HG02763 (cell line): ENCODE results near the gene HINFP.
"Not testable (repeated sequence)": the region's sequence is repeated elsewhere in the genome, so short reads cannot be mapped to it uniquely, and the experiment has no call there.

Experiments
- ATAC-seq: cut with Tn5 transposase; IDR thresholded peaks from one replicate; pipeline ENCODE4 v1.9.1; 2021; ENCODE audit warnings: mild to moderate bottlenecking, moderate library complexity; ENCODE audit not compliant: unreplicated experiment

Gene HINFP

DNA sequence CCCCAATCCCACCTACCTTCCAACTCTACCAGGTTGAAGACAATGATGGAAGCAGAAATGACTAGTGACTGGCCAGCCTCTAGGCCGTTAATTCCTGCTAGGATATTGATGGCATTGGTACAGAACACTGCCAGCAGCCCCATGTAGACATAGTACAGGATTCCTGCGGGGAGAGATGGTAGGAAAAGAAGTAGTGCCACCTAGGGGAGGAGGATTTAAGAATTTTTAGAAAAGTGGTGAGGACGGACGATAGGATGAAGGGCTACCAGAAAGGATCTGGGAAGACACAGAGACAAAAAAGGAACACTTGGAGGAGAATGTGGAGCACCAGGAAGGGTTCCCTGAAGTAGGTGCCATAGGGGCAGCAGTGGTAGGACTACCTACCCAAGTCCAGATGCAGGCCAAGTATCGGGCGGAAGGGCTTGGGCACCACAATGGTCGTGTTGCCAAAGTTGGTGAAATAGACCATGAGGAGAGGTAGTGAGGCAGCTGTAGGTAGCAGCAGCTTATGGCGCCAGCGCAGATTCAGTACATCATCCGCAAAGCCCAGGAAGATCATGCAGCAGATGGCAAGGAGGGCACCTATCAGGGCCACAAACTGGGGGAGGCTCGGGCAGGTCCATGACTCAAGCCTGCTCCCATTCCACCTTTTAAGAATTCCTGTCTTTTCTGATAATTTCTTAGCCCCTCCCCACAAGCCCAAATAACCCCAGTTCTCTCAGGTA, 21.0 kb upstream of the HINFP start:
- no peak for ATAC-seq

- ATAC-seq = peak; percentile 23
Measured at GRCh38 chr11:119100994-119101758, 20.2 kb upstream of the HINFP start.

- peak; percentile 84 for ATAC-seq
Measured at GRCh38 chr11:119101759-119102423, 19.5 kb upstream of the HINFP start, which contains the start of gene DPAGT1. Gene DPAGT1, minus strand, starts transcription at chr11:119101853. Its CDS starts 198 bp downstream, at chr11:119101655.

DNA sequence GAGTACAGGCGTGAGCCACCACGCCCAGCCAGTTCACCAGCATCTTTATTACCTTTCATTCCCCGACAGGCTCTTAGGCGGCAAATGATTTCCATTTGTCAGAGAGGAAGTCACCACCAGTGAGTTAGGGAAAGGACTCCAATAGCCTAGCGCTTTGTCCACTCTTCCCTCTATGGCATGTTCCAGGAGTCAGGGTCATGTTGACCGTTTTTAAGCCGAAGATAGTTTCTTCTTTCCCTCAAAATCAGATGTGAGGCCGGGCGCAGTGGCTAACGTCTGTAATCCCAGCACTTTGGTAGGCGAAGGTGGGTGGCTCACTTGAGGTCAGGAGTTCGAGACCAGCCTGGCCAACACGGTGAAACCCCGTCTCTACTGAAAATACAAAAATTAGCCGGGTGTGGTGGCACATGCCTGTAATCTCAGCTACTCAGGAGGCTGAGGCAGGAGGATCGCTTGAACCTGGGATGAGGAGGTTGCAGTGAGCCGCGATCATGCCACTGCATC, 18.2 kb upstream of the HINFP start:
- not testable (repeated sequence) for ATAC-seq

- no peak for ATAC-seq
Measured at GRCh38 chr11:119103793-119104192, 17.6 kb upstream of the HINFP start.

- ATAC-seq = peak; percentile 72
Measured at GRCh38 chr11:119106564-119107537, 14.5 kb upstream of the HINFP start, which contains the start of gene C2CD2L. Gene C2CD2L, plus strand, starts transcription at chr11:119107344. Its CDS starts 398 bp downstream, at chr11:119107742.

GRCh38 chr11:119107538-119108145, 13.7 kb upstream of the HINFP start:
- ATAC-seq = peak; percentile 23

GRCh38 chr11:119108146-119108856, 13.1 kb upstream of the HINFP start:
- ATAC-seq = no peak

GRCh38 chr11:119108857-119109221, 12.5 kb upstream of the HINFP start:
- no peak for ATAC-seq

GRCh38 chr11:119109843-119110242, 11.5 kb upstream of the HINFP start:
- ATAC-seq = no peak

DNA sequence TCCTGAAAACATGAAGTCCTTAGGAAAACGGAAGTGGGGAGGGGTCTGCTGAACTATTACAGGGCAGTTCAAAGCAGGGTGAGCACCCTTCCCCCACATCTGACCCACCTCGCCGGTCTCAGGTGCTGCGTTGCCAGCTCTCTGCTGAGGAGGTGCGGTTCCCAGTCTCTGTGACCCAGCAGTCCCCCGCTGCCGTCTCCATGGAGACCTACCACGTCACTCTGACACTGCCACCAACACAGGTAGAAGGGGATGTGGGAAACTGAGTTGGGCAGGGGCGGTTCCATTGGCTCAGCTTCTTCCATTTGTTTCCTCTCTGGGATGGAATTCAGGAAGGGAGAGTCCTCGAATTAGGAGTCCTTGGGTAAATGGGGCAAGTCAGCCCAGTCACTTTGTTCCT, 10.9 kb upstream of the HINFP start:
- no peak for ATAC-seq

DNA sequence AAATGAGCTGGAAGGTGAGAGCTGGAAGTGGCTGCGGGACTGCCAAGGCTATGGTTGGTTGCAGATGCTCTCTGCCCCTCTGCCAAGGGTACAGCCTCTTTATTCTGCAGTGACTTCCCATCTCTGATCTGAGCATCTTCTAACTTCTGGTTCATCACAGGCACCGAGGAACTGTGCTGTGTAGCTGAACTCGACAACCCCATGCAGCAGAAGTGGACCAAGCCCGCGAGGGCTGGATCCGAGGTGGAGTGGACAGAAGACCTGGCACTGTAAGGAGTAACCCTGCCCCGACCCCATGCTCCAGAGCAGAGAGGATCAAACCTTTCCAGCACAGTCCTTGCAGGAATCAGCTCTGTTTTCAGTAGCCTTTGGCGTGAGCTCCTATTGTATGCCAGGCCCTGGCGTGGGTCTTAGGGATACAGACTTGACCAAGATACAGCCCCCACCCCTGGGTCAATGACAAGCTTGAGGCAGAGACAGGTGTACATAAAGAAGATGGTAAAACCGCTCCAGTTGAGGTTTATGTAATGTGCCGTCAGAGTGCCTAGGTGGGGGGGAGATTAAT, 9.9 kb upstream of the HINFP start:
- no peak for ATAC-seq

DNA sequence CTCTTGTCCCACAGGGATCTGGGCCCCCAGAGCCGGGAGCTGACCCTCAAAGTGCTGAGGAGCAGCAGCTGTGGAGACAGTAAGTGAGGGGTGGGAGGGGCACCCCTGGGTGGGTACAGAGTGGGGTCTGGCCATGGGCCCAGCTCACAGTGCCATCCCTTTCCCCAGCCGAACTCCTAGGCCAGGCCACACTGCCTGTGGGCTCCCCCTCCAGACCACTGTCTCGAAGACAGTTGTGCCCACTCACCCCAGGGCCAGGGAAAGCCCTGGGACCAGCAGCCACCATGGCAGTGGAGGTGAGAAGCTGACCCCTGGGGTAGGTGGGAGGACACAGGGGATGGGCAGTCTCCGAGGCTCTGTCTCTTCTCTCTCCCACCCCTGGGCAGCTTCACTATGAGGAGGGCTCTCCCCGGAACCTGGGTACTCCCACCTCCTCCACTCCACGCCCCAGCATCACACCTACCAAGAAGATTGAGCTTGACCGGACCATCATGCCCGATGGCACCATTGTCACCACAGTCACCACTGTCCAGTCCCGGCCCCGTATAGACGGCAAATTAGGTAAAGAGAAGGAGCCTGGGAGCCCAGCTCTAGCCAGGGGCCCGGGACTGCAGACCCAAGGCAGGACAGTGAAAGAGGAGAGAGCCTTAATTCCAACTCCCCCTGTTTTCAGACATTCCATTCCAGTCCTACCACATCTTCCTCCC, 8.9 kb upstream of the HINFP start:
- ATAC-seq = no peak

GRCh38 chr11:119113716-119114115, 7.7 kb upstream of the HINFP start:
- no peak for ATAC-seq

GRCh38 chr11:119114351-119114750, 7.0 kb upstream of the HINFP start:
- no peak for ATAC-seq

DNA sequence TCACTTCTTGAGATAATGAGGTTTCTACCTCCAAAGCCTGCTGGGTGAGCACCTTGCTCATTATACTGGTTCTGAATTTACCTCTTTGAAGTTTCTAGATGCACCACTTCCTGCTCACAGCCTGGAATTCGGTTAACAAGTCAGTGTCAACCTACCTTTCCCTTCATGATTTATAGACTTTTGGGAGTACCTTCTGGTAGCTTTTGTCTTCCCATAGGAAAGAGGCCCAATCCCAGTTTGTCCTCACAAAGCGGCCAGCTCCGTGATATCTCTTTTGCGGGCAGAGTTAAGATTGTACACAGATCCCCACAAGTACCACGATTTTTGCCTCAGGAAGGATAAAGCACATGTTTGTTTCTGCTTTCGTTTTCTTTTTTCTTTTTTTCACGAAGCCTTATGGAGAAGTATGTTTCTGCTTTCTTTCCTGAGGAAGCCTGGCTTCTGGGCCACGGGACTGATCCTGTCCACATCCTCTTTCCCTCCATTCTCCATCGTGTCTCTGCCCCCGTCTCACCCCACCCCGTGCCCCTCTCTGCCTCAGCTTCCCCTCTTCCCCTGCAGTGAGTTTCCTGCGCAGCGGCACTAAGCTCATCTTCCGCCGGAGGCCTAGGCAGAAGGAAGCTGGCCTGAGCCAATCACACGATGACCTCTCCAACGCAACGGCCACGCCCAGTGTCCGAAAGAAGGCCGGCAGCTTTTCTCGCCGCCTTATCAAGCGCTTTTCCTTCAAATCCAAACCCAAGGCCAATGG, 5.7 kb upstream of the HINFP start:
- no peak for ATAC-seq

DNA sequence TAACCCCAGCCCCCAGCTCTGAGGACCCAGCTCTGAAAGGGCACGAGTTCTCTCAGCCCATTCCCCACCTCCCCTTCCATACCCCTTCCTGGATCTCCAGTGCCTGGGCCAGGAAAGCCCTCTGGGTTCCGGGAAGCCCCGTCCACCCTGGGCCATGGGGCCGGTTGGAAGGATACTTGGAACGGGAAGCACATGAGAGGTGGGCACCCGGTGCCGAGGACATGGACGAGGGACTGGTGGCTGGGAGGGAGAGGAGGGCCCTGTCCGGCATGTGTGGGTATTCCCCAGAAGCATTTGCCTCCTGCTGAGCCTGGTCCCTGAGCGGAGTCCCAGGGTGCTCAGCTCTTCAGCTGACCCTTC, 5.2 kb upstream of the HINFP start:
- ATAC-seq = no peak

DNA sequence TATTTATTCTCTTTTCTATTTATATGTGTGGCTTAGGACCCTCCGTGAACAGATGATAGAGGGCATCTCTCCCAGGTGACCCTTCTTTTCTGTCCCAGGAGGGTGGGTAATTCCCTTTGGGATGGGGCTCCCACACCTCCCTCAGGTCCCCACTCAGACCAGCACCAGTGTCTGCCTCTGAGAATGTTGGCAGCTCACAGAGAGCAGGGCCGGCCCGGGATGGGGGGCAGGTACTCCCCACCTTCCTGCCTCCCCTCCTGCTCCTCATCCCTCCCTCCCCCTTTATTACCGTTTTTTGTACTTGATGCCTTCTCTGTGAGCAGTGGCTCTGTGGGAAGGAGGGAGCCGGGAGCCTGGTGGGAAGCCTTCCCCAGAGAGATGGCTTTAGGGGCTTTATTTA, 4.8 kb upstream of the HINFP start:
- no peak for ATAC-seq
